RPMI8226 (cell line): ENCODE results near the gene PADI4.
"Not testable (repeated sequence)": the region's sequence is repeated elsewhere in the genome, so short reads cannot be mapped to it uniquely, and the experiment has no call there.

Source experiments
- DNase-seq: peaks from one replicate; pipeline ENCODE4 v3.0.0-alpha.2; 2015

Gene PADI4

DNA sequence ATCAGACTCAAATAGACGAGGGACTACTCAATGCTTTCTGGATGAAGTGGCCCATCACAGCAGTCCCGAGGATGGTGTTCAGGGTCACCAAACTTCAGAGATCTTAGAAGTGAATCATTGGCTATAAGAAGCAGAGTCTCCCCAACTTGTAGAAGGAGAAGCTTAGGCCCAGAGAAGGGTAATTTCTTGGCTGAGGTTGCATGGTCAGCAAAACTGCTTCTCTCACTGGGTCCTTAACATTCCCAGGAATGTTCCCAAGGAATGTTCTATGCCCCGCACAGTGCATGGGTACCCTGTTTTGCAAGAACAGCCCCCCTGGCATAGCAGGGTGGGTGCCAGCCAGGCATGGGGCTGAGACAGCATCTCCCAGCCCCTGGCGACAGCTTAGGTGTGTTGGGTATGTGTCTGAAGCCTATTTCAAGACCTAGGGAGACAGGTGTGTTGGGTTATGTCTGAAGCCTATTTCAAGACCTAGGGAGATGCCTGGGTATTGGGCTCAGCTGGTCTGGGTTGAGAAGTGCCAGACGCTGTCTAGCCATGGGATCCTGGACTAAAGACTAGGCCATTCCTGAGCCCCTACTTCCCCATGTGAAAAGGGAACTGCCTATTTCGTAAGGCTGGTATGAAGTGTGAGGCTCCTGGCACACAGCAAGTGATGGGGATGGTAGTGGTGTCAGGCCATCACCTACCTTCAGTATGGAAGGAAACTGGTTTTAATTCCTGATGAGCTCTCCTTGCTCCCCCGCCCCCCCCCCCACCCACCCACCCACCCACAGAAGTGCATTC lies 90.1 kb downstream of the PADI4 start:
- no peak for DNase-seq

DNA sequence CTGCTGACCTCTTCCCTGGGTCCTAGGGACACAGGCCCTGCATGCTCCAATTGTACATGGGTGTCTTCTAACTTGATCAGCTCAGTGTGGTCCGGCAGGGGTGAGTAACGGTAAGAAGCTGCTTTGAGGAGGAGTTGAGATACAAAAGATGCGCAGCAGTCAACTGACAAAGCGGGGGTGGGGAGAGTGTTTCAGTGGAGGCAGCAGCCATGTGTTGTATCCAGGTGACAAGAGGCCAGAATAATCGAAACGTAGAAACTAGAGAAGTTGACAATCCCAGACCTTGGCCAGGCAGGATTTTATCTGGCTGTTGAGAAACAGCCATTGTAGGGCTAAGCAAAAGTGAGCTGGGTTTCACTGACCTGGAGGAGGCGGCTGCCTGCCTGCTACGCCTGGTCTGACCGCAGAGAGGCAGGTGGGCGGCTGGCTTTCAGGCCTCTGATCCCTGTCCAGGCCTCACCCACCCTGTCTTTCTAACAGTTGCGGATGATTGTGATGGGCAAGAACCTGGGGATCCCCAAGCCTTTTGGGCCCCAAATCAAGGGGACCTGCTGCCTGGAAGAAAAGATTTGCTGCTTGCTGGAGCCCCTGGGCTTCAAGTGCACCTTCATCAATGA lies 92.8 kb downstream of the PADI4 start:
- no peak for DNase-seq

DNA sequence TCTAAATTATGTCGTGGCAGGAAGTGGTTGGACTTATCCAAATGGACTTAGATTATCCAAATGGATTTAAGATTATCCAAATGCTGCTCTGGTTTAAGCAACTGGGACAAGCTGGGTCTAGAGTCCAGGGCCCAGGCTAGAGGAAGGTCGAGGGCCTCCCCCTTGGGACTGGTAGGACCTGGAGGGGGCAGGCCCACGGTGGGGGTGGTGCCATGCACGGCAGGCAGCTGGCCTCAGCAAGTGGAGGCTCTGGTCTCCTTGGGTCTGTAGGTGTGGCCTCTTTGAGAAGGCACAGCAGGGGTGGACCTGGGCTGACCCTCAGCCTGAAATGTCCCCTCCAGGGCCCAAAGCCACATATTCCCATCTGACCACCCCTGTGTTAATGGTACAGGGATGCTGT lies 93.8 kb downstream of the PADI4 start:
- no peak for DNase-seq

DNA sequence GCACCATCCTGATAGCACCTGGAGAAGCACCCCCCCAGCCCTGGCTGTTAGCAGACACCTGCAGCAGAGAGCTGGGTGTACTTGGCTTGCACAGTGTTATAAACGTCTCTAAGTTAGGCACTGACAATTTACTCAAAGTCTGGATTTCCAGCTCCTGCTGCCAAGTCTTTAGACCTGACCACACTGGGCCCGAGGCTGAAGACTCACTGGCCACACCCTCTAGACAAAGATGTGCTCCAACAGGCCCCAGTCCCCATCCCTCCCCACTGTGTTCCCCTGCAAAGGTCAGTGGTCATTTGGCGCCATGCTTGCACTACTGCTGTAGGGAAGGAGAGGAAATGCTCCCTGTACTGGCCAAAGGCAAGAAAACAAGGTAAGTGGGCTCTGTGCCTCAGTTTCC lies 95.1 kb downstream of the PADI4 start:
- DNase-seq = no peak

DNA sequence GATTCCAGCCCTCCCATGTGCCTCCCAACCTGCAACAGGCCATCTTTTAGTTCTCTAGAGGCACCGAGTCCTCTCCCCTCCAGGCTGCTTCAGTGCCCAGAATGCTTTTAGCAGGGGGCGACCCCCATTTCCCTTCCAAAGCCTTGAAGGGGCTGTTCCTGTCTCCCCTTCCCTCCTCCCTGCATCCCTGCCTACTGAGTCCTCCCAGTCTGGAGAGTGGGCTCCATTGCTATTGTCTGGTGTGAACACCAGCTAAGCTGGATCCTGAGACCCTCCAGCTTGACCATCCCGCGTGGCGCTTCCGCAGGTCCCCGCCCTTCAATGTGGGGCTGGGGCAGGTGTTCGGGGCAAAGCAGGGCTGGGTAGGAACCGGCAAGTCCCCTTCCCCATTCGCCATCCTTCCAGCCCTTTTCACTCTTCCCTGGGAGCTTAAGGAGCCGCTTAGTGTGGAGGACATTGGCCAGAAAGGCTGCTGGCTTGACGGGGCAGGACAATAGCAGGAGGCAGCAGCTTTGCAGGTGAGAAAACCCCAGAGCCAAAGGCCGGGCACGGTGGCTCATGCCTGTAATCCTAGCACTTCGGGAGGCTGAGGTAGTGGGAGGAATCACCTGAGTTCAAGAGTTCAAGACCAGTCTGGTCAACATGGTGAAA lies 96.2 kb downstream of the PADI4 start:
- DNase-seq = no peak

DNA sequence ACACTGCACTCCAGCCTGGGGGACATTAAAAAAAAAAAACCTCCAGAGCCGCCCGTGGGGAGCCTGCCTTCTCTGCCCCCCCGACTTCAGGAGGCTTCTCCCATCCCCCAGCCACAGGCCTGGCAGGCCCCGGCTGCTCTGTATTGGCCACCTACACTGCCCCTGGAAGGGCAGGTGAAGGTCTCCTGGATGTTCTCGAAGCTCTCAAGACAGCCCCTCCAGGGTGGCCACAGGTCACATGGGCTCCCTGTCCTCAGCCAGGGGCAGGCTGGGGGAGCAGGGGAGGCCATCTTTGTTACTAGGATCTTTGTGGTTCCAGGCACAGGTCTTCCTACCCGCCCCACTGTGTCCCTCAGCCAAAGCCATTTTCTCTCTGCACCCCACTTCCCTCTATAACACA lies 96.8 kb downstream of the PADI4 start:
- no peak for DNase-seq

DNA sequence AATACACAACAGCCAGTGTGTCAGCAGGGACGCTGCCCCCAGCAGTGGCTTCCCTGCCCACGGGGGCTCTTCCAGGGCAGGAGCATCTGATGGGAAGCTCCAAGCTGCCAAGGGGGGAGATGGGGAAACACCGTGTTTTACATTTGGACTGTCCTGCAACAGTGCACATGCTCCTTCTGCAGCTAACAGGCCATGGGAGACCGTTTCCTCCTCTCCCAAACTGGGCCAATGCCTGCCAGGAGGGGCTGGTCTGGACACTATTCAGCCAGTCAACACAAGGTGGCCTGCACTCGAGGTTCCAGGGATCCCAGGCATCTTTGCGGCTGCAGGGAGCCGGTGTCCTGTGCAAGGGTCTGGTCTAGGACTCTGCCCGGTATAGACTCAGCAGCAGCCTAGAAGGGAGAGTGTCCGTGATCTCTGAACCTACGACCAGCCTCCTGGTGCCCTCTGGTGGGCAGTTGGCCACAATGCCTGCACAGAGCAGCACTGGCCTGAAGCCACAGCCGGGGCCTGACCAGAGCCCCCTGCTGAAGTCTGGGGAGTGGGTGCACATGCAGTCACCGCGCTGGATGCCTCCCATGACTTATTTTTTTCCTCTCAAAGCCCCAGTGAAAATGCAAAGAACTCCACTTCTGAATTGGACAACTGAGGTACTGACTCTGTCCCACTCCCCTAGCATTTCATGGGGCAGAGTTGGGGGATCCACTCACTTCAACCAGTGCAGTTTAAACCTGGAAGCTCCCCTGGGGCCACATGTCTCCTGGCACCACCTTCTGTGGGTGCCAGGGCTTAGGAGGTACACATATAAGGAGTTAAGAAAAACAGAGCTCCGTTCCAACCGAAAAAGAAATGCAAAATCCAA lies 98.1 kb downstream of the PADI4 start:
- peak; percentile 71 for DNase-seq

DNA sequence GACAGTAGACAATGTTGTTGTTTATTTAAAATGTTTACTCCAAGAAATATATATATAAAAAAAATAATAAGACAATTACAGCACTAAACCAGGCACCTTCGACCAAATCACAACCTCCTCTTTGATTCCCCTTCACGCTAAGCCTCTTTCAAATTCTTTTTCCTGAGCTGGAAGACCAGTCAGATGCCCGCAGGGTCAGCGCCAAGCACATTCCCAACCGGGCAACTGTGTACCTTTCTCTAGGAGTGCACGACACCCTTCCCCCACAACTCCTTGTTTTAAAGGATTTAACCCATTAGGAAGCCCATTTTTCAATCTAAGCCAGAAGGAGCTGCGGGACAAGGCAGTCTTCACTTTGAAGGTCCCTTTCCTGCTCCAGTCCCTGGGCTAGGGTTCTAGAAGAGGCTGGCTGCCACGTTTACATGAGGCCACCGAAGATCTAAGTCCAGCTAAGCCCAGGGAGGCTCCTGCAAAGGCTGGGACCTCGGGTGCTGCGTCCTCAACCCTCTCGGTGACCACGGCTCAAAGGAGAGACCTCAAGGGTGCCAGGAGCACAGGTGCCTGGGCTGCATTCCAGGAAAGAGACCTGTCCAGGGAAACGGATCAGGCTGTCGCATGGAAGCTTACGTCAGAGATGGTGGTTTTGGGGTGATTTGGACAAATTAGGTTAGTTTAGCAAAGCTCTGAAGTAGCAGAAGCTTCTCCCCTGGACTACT lies 98.9 kb downstream of the PADI4 start:
- DNase-seq = not testable (repeated sequence)

DNA sequence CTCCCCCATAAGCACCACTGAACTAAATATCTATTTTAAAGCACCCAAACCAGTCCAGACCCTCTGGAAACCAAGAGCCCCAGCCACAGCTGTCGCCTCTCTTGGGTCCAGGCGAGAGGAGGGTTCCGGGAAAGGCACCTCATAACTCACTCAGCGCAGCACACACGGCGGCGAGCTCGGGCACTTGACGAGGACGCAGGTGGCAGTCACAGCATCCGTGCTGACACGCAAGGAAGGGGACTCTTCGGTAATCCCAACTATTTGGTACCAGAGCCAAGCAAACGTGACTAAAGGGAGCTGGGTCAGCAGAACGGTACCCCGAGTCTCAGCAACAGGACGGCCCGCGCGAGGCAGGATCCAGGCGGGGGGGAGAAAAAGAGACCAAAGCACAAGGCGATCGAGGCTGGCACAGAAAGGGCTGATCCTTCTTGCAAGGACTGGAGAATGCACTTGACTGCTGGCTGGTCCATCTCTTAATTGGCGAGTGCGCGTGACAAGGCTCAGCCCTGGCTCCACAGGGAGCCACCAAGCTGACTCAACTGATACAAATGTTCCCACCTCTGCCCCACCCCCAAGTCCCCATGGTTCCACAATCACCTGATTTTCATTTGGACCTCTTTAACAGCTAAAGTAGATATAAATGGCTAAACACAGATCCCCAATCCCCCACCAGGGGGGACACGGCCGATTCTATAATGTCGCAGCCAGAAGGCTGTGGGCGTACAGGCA lies 100.0 kb downstream of the PADI4 start:
- DNase-seq = not testable (repeated sequence)

DNA sequence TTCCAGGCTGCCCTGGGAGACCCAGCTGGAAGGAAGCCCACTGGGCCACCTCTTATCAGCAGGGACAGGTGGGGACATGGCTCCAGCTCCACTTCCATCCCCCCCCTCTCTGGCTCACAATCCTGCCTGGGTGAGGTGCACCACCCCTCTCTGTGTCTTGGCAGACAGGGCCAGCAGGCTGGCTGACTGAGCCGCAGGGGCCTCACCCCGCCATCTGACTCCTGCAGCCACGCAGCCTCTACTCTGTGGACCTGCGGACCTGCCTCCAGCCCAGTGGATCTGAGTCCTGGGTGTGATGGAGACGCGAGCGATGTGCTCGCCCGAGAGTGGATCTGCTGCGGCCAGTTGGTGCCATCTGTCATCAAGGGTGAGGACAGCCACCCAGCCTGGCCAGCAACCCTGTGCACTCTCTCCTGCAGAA lies 101.4 kb downstream of the PADI4 start:
- DNase-seq = no peak

DNA sequence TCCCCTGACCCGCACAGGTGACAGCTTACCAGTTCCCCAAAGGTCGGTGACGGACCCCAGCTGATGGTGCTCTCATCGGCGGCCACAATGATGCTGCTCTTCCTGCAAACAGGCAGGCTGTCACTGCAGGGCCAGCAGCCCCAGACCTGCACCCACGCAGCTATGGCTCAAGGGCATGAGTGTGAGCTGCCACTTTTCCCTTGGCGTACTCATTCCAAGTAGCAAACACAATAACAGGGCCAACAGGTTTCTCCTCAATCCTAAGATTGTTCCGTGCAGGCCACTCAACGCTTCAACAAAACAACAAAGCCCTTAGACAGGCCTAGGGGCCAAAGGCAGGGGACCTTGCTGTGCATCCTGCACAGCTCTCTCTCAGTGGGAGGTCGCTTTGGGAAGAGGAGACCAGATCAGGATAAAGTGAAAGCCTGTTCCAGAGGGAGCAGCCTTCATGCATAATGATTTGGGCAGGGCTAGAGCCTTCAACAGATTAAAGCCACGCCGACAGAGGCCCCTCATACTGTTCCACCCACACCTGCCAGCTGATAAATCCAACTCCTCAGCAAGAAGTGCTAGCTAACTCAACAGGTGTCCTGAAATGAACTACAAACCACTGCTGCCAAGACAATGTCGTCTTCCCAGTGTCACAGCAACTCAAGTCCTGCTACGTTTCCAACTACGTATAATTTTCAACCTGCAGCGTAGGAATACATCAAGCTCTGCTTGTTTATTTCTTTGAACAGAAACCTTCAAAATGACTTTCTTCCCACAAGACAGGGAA lies 104.3 kb downstream of the PADI4 start:
- DNase-seq = no peak
